Measurements from ENCODE around the gene CRELD2. TPM values are rescaled to one million over a fixed set of nuclear protein-coding genes. Genes with fewer than 3 reads are reported as not detected.

CRELD2 gene
- total RNA-seq, 1 donor from 2014 or later: 44.3 TPM

GRCh38 chr22:49933236-49934159 is 15.1 kb downstream of the CRELD2 start:
- no peaks in the 10 kb centered on the region for H3K27me3 Mint-ChIP-seq (ENCODE audit: low read depth)
- DNase-seq (ENCODE audit: low spot score): no peak
- H3K4me3 Mint-ChIP-seq (ENCODE audit: unreplicated experiment): no peak overlapping the region
- TF ChIP-seq CTCF (IDR thresholded peaks at IDR 0.05): no peak
- H3K36me3 Mint-ChIP-seq (ENCODE audit: low read depth): no peaks in the 10 kb centered on the region
- H3K27ac Mint-ChIP-seq (ENCODE audit: unreplicated experiment): peak overlapping the region; percentile 43
- no peaks in the 10 kb centered on the region for H3K9me3 Mint-ChIP-seq (ENCODE audit: low read depth)
- H3K4me1 Mint-ChIP-seq (ENCODE audit: low read depth): peaks cover 28% of the 10 kb centered on the region

GRCh38 chr22:49934160-49934890 is 15.9 kb downstream of the CRELD2 start:
- Mint-ChIP-seq H3K36me3 (ENCODE audit: low read depth) (no peaks in the 10 kb centered on the region), H3K9me3 (ENCODE audit: low read depth) (no peaks in the 10 kb centered on the region), H3K27me3 (ENCODE audit: low read depth) (no peaks in the 10 kb centered on the region), H3K4me3 (ENCODE audit: unreplicated experiment) (no peak overlapping the region), H3K27ac (ENCODE audit: unreplicated experiment) (no peak overlapping the region), H3K4me1 (ENCODE audit: low read depth) (peaks cover 28% of the 10 kb centered on the region)
- no peak for DNase-seq (ENCODE audit: low spot score)
- TF ChIP-seq CTCF (IDR thresholded peaks at IDR 0.05): no peak

GRCh38 chr22:49934891-49935557 is 16.6 kb downstream of the CRELD2 start:
- no peak for TF ChIP-seq CTCF (IDR thresholded peaks at IDR 0.05)
- Mint-ChIP-seq H3K36me3 (ENCODE audit: low read depth) (no peaks in the 10 kb centered on the region), H3K9me3 (ENCODE audit: low read depth) (no peaks in the 10 kb centered on the region), H3K27me3 (ENCODE audit: low read depth) (no peaks in the 10 kb centered on the region), H3K4me3 (ENCODE audit: unreplicated experiment) (no peak overlapping the region), H3K27ac (ENCODE audit: unreplicated experiment) (no peak overlapping the region), H3K4me1 (ENCODE audit: low read depth) (peaks cover 28% of the 10 kb centered on the region)
- DNase-seq (ENCODE audit: low spot score): no peak

GRCh38 chr22:49935561-49935960 is 17.1 kb downstream of the CRELD2 start:
- Mint-ChIP-seq H3K4me3 (ENCODE audit: unreplicated experiment) (no peak overlapping the region), H3K36me3 (ENCODE audit: low read depth) (no peaks in the 10 kb centered on the region), H3K4me1 (ENCODE audit: low read depth) (peaks cover 28% of the 10 kb centered on the region), H3K27ac (ENCODE audit: unreplicated experiment) (no peak overlapping the region), H3K27me3 (ENCODE audit: low read depth) (no peaks in the 10 kb centered on the region), H3K9me3 (ENCODE audit: low read depth) (no peaks in the 10 kb centered on the region)
- TF ChIP-seq CTCF (IDR thresholded peaks at IDR 0.05): no peak
- no peak for DNase-seq (ENCODE audit: low spot score)
